Fibroblast of skin of scalp (primary cell): ENCODE results near the gene XDH.

Experiments
- DNase-seq: peaks from one replicate; pipeline ENCODE4 v3.0.0-alpha.2; 2013

Gene XDH

GRCh38 chr2:31328026-31328425 is 86.5 kb downstream of the XDH start:
- DNase-seq, result no peak

- no peak for DNase-seq
Measured at GRCh38 chr2:31327505-31327904, 87.0 kb downstream of the XDH start.

- DNase-seq, result no peak
Measured at GRCh38 chr2:31324016-31324633, 90.4 kb downstream of the XDH start.

- peak; percentile 68 for DNase-seq
Measured at GRCh38 chr2:31322371-31322770, 92.2 kb downstream of the XDH start.

- peak; percentile 62 for DNase-seq
Measured at GRCh38 chr2:31319406-31320175, 95.0 kb downstream of the XDH start.

- peak; percentile 90 for DNase-seq
Measured at GRCh38 chr2:31318361-31319336, 95.9 kb downstream of the XDH start.

- DNase-seq, result no peak
Measured at GRCh38 chr2:31317396-31317795, 97.1 kb downstream of the XDH start.

GRCh38 chr2:31314761-31315160 is 99.8 kb downstream of the XDH start:
- peak; percentile 22 for DNase-seq

GRCh38 chr2:31312898-31313297 is 101.6 kb downstream of the XDH start:
- DNase-seq, result peak; percentile 31

- no peak for DNase-seq
Measured at GRCh38 chr2:31304816-31305215, 109.7 kb downstream of the XDH start.

GRCh38 chr2:31302940-31303563 is 111.5 kb downstream of the XDH start:
- DNase-seq, result no peak

GRCh38 chr2:31300309-31300708 is 114.2 kb downstream of the XDH start:
- DNase-seq, result no peak

GRCh38 chr2:31299547-31299946 is 115.0 kb downstream of the XDH start:
- no peak for DNase-seq

- peak; percentile 76 for DNase-seq
Measured at GRCh38 chr2:31297751-31298150, 116.8 kb downstream of the XDH start.

GRCh38 chr2:31296641-31297287 is 117.8 kb downstream of the XDH start:
- DNase-seq, result peak; percentile 71

GRCh38 chr2:31294196-31294595 is 120.3 kb downstream of the XDH start:
- no peak for DNase-seq

- DNase-seq, result peak; percentile 79
Measured at GRCh38 chr2:31287654-31288053, 126.9 kb downstream of the XDH start.

GRCh38 chr2:31286961-31287550 is 127.5 kb downstream of the XDH start:
- DNase-seq, result peak; percentile 64

- DNase-seq, result no peak
Measured at GRCh38 chr2:31286230-31286629, 128.3 kb downstream of the XDH start.
